Uterus (tissue), 2 donors: ENCODE measurements around the gene MAP7D1.

ENCODE experiments used
- CTCF ChIP-seq, 4 experiments: fragments of 200-600 bp in 2 of 4; fragments of 450-650 bp in 2 of 4; sonication (generic) in 2 of 4; IDR thresholded peaks; one replicate each; pipeline ENCODE4 v1.5.1; 2016 to 2019; ENCODE audit warnings: antibody characterized with exemption in 4 of 4, mild to moderate bottlenecking in 2 of 4, moderate library complexity in 1 of 4
- POLR2A ChIP-seq, 2 donors: fragments of 450-650 bp; IDR thresholded peaks; one replicate each; pipeline ENCODE4 v1.6.1; 2016; ENCODE audit warnings: antibody characterized with exemption in 2 of 2, mild to moderate bottlenecking in 1 of 2, moderate library complexity in 1 of 2

- TF ChIP-seq CTCF (IDR thresholded peaks at IDR 0.05): no peak
- no peak for TF ChIP-seq POLR2A (IDR thresholded peaks at IDR 0.05)
Observed at GRCh38 chr1:36174713-36175112, 18.8 kb downstream of the MAP7D1 start.
